M059J (cell line): Measurements from ENCODE around the gene GOLGA6C. TPM values are rescaled to one million over a fixed set of nuclear protein-coding genes. Genes with fewer than 3 reads are reported as not detected.
"Not testable (repeated sequence)": the region's sequence is repeated elsewhere in the genome, so short reads cannot be mapped to it uniquely, and the experiment has no call there.

Source experiments
- DNase-seq: peaks from one replicate; pipeline ENCODE4 v3.0.0-alpha.2; 2012; ENCODE audit warnings: low read depth
- total RNA-seq: library from RNA; depleted of rRNA; stranded (reverse); fragments of >200 nt; shearing (Covaris generic); gene quantifications from 2 replicates; pipeline ENCODE4 v1.2.3, GENCODE V29; 2014

The GOLGA6C gene
- total RNA-seq, 1 experiment from 2014 or later, result not detected

DNA sequence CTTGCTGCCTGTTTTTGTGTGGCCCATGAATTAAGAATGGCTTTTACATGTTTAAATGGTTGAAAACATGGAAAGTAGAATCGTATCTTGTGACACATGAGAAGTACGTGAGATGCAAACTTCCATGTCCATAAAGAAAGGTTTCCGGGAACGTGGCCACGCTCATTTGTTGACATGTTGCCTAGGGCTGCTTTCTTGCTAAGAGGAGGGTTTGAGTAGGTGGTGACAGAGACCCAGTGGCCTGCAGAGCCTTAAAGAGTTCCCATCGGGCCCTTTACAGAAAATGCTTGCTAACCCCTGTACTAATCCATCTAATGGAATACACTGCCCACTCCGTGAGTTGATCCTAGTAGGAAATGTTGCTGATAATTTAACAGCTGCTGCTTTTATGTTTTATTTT, 31.0 kb upstream of the GOLGA6C start:
- DNase-seq, result not testable (repeated sequence)

DNA sequence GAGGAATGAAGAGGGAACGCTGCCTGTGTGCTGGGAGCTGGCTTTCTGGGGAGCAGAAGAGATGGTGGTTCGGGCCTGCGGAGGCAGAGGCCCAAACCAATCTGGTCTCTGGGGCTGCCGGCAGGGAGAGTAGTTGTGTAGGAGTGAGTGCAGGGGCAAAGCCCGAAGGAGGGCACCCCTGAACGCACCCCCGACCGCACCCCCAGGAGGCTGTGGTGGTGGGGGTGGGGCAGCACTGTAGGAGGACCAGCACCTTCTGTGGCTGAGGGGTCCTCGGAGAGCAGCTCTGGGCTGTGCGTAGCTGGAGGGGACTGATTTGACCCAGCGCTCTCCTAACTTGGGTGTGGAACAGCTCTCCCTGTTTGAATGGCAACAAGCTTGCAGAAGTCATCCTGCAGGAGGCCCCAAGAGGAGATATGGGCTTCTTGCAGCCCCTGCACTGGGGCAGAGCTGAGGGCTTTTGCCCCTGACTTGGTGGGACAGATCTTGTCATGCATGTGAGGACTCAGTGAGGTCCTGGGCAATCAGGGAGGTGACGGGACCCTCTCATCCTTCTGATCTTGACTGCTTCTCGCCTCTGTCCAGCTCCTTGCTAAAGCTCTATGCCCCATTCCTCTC, 30.4 kb upstream of the GOLGA6C start:
- DNase-seq, result no peak

DNA sequence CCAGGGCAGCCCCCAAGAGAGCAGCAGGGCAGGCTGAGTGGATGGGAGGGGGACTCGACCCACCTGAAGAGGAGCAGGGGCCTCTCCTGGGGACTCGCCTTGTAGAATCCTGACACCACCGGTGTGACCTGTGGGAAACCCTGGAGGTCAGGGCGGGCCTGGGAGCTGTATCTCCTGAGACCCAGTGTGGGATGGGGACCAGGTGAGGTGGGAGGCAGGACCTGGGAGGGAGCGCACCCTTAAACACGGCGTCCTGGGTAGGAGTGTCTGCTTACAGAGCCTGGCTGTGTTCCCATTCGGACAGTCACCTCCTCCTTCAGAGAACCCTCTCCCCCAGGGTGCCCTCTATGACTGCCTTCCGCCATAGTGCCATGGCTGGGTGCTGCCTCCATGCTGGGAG, 29.3 kb upstream of the GOLGA6C start:
- no peak for DNase-seq

DNA sequence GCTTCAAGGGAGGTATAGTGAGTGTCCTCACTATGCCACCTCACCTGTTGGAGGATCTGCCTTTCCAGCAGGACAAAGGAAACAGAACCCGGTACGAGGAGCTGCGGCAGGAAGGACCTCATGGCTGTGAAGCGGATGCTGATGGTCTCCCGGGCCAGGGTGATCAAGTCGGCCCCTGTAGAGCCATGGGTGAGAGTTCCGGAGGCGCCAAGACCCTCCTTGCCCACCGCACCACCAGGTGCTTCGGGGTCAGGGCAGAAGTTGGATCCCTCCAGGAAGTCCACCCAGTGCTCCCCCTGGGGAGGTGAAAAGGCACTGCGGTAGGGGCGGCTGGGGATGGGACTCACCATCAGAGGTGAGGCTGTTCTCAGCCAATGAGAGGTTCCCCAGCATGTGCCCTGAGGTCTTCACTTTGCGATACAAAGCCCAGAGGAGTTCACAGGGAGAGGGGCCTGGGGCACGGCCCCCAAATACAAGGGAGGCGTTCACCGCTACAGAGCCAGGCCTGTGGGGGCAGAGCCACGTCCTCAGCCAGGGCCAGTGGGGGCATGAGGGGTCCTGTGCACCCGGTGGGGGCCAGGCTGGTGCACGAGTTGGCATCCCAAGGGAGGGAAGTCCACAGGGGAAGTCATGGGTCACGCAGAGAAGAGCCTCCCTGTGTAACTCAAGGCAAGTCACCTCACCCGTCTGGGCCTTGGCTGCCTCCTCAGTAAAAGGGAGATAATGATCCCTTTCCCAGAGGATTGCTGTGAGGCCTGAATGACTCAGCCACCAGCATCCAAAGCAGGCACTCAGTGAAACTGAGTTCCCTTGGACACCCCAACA, 28.7 kb upstream of the GOLGA6C start:
- DNase-seq, result peak; percentile 34

DNA sequence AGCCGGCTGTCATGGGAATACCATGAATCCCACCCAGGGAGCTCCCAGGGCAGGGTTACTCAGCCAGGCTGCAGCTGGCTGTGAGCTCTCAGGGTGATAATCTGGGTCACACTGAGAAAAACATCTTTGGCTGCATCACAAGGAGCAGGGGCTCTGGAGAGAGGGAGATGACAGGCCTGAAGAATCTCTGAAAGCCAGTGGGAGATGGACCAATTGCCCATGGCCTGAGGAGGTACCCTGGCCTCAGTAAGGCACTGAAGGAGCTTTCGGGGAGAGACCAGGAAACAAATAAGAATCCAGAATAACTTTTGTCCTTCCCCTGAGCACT, 28.2 kb upstream of the GOLGA6C start:
- no peak for DNase-seq

DNA sequence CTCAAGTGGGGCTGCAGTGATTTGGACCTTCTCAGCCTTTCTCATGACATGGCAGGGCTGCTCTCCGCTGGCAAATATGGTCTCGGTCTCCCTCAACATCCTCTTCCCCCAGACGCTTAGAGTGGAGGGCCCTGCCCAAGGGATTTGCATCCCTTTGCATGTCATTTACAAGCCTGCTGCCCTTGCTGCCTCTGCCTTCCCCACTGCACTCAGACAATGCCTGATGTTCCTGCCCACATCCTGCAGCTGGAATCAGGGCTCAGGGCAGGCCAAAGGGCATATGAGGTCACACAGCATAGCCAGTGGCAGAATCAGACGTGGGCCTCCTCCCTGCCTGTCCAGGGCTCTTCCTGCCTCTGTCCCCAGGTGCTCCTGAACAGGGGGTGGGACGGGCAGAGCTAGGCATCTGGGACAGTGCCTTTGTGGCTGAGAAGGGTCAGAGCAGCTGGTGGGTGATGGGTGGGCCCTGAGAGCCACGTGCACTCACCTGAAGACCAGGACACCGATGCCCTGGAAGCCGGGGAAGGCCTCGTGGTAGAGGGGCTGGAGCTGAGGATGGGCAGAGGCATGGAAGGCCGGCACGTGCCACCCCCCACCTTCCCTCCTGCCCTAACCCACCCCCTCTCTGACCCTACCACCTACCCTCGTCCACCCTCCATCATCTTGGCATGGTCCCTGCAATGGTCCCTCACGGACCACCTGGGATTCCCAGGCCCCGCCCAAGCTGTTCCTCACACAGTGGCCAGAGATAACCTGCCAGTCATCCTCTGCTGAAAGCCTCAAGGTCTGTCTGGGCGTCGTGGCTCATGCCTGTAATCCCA, 27.4 kb upstream of the GOLGA6C start:
- no peak for DNase-seq

DNA sequence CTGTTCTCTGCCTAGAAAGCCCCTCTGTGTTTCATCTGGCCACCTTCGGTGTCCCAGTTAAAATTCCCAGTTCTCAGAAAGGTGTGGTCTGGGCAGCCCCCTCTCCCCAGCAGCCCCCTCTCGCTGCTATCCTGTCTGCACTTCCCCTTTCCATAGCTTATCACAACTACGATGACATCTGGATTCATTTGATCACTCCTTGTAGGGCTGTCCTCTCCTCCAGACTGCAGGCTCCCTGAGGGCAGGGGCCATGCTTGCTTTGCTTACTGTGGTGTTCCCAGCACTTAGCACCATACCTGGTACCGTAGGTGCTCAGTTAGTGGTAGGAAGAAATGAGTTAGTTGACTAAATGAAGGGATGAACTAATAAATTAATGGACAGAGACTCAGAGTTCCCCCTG, 26.3 kb upstream of the GOLGA6C start:
- DNase-seq, result no peak

DNA sequence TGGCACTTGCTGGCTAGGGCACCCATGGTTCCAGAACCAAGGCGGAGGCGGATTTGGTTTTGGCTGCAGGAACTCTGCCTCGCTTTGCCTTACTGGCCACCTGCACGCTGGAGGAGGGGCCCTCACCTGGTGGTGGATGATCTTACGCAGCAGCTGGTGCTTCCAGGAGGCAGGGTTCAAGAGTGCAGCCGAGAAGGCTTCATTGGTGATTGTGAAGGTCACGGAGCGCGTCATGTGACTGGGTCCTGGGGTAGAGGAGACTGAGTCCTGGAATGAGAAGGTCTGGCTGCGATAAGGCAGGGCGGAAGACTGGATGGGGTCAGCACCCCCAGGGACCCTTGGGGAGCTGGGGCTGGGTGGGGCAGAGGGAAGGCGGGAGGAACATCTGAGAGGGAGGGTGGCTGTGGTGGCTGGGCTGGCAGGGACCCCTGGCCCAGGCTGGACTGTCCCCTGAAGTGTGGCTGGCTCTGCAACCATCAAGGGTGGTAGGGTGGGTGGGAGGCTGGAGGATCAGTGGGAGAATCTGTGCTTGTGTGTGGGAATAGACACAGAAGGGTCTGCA, 25.8 kb upstream of the GOLGA6C start:
- no peak for DNase-seq

DNA sequence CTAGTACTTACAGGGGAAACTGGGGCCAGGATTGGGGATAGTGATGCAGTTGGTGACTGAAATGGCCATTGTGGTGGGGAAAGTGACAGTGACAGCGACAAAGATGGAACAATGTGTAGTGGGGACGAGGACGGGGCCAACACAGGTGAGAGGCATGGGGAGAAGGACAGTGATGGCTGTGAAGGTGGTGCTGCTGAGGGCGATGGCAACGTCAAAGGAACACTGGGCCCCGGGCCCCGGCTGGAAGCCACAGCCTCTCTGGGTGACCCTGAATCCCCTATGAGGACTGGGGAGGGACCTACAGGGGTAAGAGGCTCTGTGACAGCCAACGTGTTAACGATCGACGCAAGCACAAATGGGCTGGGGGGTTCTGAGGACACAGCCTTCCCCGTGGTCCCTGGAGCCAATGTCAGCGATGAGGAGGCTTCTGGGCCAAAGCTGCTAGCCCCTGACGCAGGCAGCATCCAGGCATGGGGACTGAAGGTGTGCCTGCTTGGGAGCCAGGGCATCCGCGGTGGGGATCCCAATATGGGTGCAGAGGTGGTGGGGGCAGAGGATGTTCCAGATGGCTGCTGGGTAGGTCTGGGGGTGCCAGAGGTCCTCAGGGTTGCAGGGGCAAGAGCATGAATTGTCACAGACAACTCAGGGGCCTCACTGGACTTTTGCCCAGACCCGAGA, 25.2 kb upstream of the GOLGA6C start:
- no peak for DNase-seq

DNA sequence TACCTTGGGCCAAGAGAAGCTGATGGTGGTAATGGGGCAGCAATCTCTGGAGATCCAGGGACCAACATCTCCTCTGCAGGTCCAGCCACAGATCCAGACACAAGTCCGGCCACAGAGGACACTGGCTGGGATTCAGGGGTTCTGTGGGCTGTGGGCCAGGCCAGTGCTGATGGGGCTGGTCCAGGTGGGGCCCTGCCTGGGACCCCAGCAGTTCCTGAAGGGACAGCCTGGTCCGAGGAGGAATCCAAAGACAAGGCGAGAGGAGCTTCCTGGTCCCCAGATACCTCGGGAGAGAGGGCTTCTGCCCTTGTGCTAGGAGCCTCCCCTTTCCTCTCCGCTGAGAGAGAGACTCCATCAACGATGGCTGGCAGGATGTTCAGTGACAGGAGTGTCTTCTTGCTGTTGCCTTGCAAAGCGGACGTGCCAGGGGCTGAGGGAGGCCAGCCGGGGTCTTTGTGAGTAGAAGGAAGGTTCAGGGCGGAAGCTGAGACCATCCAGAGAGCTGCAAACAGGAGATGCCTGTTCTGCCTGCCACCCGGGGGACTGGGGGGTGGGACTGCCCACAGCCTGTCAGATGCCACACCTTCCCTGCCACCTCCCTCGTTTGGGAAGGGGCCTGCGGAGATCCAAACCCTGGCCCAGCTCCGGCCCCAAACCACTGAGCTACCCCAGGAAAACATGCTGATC, 24.5 kb upstream of the GOLGA6C start:
- DNase-seq, result no peak

DNA sequence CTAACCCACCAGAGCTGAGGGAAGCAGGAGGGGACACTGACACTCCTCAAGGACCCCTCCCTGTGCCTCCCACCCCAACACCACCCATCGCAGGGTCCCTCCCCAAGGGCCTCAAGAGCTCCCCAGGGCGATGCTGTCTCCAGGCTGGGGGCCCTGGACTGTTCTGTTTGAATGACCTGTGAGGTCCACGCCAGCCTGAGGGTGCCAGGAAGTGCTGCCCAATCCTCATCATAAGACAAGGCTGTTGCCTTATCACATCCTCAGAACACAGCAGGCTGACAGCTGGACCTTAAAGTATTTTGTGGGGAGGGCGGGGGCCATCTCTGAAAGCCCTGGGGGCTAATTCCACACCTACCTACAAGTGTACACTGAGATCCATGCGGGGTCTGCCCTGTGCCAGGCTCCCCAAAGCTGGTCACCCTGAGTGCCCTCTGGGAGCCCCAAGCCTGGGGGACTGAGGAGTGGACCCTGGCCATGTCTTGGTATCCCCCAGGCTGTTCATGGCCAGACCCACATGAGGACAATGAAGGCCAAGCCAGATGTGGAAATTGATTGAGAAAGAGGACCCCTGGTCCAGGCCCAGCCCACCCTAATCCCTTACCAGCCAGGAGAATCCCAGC, 23.8 kb upstream of the GOLGA6C start:
- no peak for DNase-seq

DNA sequence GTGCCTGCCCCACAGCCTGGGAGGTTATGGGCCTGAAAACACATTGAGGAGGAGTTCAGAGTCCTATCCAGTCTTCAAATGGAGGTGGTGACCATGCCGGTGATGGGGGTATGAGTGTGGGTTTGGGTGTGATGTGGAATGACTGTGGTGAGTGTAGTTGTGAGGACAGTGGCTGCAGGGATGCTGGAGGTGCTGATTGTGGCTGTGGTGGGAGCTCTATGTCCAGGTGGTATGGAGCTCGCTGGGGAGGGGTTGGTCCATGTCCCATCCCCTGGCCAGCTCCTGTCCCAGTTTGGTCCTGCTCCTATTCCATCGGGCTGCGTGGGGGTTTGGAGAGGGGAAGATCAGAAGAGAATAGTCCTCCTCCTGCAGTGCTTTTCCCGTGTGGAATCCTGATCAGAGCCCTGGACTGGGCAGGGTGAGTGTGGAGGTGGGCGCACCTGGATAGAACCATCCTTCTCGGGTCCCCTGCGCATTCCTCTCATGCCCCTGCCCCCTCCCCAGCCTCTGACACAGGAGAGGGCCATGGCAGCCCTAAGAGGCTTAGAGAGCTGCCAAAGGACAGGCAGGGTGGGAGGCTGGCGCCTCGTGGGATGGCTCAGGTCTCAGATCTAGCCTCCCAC, 23.0 kb upstream of the GOLGA6C start:
- DNase-seq, result no peak

DNA sequence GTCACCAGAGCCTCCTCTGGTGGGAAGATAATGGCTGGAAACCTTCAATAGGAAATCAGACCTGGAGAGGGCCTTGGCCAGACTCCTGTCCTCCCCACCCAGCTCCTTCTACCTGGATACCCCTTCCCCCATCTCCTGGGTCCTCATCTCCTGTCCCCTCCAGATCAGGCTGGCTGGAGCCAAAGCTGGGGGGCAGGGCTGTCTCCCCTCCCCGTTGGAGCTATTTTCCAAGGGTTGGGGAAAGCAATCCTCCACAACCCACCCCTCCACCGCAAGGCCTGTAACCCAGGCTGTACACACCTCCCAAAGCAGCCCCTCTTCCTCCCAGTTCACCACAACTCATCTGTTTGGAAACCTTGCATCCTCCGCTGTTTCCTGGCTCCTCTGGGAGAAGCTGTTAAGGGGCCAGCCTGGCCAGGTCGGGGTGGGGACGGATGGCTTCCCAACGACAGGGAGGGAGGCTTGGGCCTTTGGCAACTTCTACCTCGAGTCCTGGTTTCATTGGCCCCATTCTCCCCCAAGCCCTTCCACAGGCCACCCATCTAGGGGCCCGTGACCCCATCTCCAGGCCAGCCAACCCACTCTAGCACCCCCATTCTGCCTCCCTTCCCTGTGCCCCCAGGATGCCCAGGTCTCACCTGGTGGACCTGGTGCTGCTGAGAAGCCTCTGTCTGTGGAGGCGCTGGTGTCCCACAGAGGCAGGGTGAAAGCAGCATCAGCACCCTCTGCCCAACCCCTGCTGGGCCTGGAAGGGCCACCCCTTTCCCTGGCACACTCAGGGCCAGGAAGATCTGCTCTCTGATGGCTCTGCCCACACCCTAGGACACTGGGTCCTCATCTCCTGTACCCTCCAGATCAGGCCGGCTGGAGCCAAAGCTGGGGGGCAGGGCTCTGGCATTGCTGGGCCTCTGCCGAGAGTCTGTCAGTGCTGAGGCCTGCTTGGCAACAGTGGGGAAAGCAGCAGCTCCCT, 22.1 kb upstream of the GOLGA6C start:
- DNase-seq, result no peak

DNA sequence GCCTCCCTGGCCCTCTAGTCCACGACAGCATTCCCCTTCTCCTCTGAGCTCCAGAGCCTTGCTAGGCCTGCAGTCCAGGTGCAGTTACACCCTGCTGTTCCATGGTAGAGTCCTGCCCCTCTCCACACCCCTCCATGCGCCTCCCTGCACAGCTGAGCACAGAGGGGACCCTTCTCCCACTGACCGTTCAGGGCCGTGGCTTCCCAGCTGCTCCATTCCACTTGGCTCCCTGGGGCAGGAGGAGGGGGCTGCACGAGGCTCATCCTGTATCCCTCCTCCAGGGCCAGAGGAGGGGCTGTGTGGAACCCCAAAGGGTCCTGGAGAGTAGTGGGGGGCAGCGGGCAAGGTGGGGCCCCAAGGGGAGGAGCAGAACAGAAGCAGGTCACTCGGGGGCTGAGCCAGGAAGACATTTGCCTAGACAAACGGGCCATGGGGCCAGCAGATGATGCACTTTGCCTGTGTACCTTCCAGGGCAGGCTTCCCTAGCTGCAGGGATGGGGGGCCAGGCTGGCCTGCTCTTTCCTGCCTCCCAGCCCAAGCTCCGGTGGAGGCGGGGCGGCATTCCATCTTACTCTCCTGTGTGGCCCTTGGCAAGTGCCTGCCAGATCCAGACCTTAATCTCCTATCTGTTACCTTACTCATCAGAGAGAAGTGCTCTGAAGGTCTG, 20.7 kb upstream of the GOLGA6C start:
- no peak for DNase-seq

DNA sequence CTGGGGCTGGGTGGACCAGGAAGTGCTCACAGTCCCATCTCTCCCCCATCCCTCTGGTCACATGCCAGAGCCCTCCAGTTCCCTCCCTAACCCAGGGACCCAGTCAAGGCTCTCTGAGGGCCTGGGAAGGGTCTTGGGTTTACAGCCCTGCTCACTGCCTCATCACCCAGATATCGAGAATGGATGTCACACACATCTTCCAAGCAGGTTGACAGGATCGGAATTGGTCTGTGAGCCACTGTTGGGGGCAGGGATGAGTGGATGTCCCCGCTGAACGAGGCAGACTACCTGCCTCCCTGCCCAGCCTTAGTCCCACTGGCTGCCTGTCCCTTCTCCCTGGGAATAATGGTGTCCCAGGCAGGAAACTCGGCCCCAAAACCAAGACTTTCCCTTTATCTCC, 20.0 kb upstream of the GOLGA6C start:
- no peak for DNase-seq

DNA sequence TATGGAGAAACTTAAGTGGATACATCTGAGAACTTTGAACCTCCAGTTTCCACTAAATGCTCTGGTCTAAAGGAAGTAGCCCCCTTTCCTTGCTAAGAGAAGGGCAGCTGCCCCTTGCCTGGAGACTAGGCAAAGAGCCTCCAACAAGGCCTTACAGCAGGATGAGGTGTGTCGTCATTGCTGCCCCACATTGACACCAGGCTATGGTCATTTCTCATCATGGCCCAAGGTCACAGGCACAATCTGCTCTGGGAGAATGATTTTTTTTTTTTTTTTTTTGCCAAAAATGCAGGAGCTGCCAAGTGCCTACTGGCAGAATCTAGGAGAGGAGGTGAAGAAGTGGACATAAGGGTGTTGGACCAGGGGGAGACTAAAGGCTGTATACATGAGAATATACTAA, 12.4 kb upstream of the GOLGA6C start:
- not testable (repeated sequence) for DNase-seq

DNA sequence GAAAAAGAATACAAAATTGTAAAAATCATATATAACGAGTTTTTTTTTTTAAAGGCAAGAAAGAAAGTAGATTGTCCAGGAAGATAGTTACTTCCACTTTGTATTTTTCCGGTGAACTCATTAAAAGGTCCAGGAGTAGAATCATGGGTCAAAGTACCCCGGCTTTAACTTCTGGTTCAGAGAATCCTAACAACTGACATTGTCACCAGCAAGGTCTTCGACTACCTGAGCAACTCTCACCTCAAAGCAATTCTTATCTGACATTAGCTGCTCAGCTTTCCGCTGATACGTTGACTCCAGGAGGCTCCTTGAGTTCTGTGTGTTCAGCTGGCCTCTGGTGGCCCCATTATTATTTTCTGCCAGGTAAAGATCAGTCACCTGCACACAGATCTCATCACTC, 9.1 kb upstream of the GOLGA6C start:
- not testable (repeated sequence) for DNase-seq

DNA sequence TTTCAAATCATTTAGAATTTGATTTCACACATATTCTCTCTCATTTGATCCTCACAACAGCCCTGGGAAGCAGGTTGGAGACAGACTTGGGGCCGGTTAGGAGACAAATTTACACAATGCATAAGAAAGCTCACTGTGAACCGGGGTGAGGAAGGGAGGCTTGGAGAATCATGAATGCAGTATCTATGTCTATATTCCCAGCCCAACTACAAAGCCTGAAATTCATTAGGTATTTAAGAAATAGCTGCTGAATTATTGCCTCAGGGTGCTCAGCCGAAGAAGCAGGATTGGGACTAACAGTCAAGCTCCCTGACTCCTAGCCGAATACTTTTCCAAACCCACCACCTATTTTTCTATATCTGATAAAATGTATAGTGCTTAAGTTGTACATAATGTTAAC, 8.4 kb upstream of the GOLGA6C start:
- DNase-seq, result no peak

DNA sequence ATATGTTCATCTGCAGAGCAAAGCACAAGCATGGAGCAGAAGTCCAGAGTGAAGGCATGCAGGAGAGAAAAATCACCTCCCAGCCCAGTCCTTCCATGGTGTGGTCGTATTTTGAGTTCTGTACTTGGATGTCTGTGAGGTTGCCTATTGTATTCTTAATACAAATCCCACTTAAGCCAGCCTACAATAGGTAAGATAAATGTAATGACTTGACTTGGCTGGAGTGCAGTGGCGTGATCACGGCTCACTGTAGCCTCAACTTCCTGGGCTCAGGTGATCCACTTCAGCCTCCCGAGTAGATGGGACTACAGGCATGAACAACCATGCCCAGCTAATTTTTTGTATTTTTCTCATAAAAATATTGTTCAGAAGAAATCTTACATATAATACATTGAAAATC, 6.8 kb upstream of the GOLGA6C start:
- DNase-seq, result not testable (repeated sequence)
